AG04450 (cell line): Measurements from ENCODE around the gene ZNF611. TPM values are rescaled to one million over a fixed set of nuclear protein-coding genes. Genes with fewer than 3 reads are reported as not detected.

Experiments
- CTCF ChIA-PET: fragments of 300-600, 350-600 bp; formaldehyde crosslinking; extraction: SDS; loops from one replicate; lab custom pipeline; 2022; ENCODE audit warnings: antibody characterized with exemption, inconsistent platforms; lab: Charles Lee
- POLR2A ChIA-PET: fragments of 350-600 bp; formaldehyde crosslinking; extraction: SDS; loops from one replicate; lab custom pipeline; 2021; ENCODE audit warnings: antibody characterized with exemption, inconsistent platforms; lab: Yijun Ruan, JAX
- DNase-seq: peaks from one replicate; pipeline ENCODE4 v3.0.0-alpha.2; 2011; ENCODE audit warnings: low read depth, low spot score
- H3K27ac ChIP-seq: one replicate; pipeline ENCODE4 v1.5.1; 2012; ENCODE audit warnings: low read depth, low read length, control low read depth
- H3K27me3 ChIP-seq: one replicate; pipeline ENCODE4 v1.6.0; 2012; ENCODE audit warnings: low read length; ENCODE audit not compliant: control insufficient read depth, insufficient read depth
- H3K4me3 ChIP-seq: 2 replicates; pipeline ENCODE4 v1.5.1; 2011; ENCODE audit warnings: mild to moderate bottlenecking, low read depth, low read length, control low read depth
- H3K9me3 ChIP-seq: 2 replicates; pipeline ENCODE4 v1.5.1; 2012; ENCODE audit warnings: low read length; ENCODE audit not compliant: control insufficient read depth, insufficient read depth
- polyA plus RNA-seq: library from polyadenylated mRNA; depleted of rRNA; stranded (reverse); fragments of >200 nt; gene quantifications from 2 replicates; pipeline ENCODE4 v1.2.3, GENCODE V29; 2011; rRNA removed
- TF ChIP-seq, protein P1 (sequence below): IDR thresholded peaks from 2 replicates; pipeline ENCODE4 v1.5.1; 2011; ENCODE audit warnings: low read depth, low read length, control low read depth, inconsistent platforms

The ZNF611 gene
- polyA plus RNA-seq, 1 experiment = 7.5 TPM

DNA sequence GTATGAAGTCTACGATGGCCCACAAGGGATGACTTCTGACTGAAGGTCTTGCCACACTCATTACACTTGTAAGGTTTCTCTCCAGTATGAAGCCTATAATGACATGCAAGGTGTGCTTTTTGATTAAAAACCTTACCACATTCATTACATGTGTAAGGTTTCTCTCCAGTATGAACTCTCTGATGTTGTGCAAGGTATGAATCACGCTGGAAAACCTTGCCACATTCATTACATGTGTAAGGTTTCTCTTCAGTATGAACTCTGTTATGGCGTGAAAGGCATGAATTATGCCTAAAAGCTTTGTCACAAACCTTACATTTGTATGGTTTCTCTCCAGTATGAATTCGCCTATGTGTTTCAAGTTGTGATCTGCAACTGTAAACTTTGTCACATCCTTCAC lies 81.7 kb downstream of the ZNF611 start:
- ChIA-PET POLR2A (no interaction called here), CTCF (no interaction called here)
- Histone ChIP-seq H3K27ac (no peak overlapping the region), H3K4me3 (no peak overlapping the region), H3K9me3 (peaks cover 3% of the 10 kb centered on the region; the same call in 1 of the 2 replicates), H3K27me3 (no peaks in the 10 kb centered on the region)
- no peak for DNase-seq
- TF ChIP-seq, protein P1, sequence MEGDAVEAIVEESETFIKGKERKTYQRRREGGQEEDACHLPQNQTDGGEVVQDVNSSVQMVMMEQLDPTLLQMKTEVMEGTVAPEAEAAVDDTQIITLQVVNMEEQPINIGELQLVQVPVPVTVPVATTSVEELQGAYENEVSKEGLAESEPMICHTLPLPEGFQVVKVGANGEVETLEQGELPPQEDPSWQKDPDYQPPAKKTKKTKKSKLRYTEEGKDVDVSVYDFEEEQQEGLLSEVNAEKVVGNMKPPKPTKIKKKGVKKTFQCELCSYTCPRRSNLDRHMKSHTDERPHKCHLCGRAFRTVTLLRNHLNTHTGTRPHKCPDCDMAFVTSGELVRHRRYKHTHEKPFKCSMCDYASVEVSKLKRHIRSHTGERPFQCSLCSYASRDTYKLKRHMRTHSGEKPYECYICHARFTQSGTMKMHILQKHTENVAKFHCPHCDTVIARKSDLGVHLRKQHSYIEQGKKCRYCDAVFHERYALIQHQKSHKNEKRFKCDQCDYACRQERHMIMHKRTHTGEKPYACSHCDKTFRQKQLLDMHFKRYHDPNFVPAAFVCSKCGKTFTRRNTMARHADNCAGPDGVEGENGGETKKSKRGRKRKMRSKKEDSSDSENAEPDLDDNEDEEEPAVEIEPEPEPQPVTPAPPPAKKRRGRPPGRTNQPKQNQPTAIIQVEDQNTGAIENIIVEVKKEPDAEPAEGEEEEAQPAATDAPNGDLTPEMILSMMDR = no peak

Other genes with a start within 250 kb of the ZNF611 start
- 5.3 and 7.7 TPM in 2 replicates for gene ZNF808, start 207.4 kb downstream of the ZNF611 start, polyA plus RNA-seq
- 6.6 and 8.2 TPM in 2 replicates for gene ZNF701, start 164.8 kb downstream of the ZNF611 start, polyA plus RNA-seq
- 41.4 and 53.1 TPM in 2 replicates for gene ZNF83, start 96.7 kb downstream of the ZNF611 start, polyA plus RNA-seq
- 3.6 and 4.7 TPM in 2 replicates for gene ZNF600, start 51.7 kb upstream of the ZNF611 start, polyA plus RNA-seq
- 9.8 and 11.3 TPM in 2 replicates for gene ZNF28, start 86.6 kb upstream of the ZNF611 start, polyA plus RNA-seq
- 13.6 and 19.1 TPM in 2 replicates for gene ZNF468, start 122.6 kb upstream of the ZNF611 start, polyA plus RNA-seq
- gene ZNF320, start 162.6 kb upstream of the ZNF611 start, polyA plus RNA-seq = 7.7 and 8.3 TPM in 2 replicates
- 1.9 and 2.2 TPM in 2 replicates for gene ZNF888, start 188.4 kb upstream of the ZNF611 start, polyA plus RNA-seq
- gene ZNF816, start 227.8 kb upstream of the ZNF611 start, polyA plus RNA-seq = 4.7 and 6.3 TPM in 2 replicates